Activated naive CD4-positive, alpha-beta T cell treated with anti-CD3 and anti-CD28 coated beads, Interleukin-2, amount 50 U/mL, for 72 hours (primary cell): ENCODE data around the gene ZNRF1. TPM values are rescaled to one million over a fixed set of nuclear protein-coding genes. Genes with fewer than 3 reads are reported as not detected.

Experiments used
- ATAC-seq, 2 donors: fragments of 150-1000 bp; cut with Tn5 transposase; 2 replicates each; pipeline ENCODE4 v1.10.0; 2021; ENCODE audit warnings: mild to moderate bottlenecking in 2 of 2, moderate library complexity in 2 of 2
- DNase-seq, 2 donors: peaks; one replicate each; pipeline ENCODE4 v3.0.0; 2021 to 2022; ENCODE audit warnings: low spot score in 2 of 2
- H3K27ac Mint-ChIP-seq, 2 donors: one replicate each; pipeline ENCODE4 v1.8.0; 2022; ENCODE audit warnings: mild to moderate bottlenecking in 2 of 2, mixed read lengths in 2 of 2
- H3K36me3 Mint-ChIP-seq, 2 donors: one replicate each; pipeline ENCODE4 v1.8.0; 2022; ENCODE audit warnings: mixed read lengths in 2 of 2
- H3K9me3 Mint-ChIP-seq, 2 donors: one replicate each; pipeline ENCODE4 v1.8.0; 2022; ENCODE audit warnings: mixed read lengths in 2 of 2
- total RNA-seq, 2 donors: library from RNA; stranded (reverse); gene quantifications; one replicate each; pipeline ENCODE4 v1.2.3, GENCODE V29; 2022

ZNRF1 gene
- total RNA-seq, 2 donors from 2014 or later, result 20.4 to 45.1 TPM

- Mint-ChIP-seq H3K27ac (peak overlapping the region; percentile 94 to 98), H3K9me3 (peaks cover 4 to 11% of the 10 kb centered on the region in 2 donors), H3K36me3 (peaks cover 5 to 44% of the 10 kb centered on the region in 2 donors)
- ATAC-seq, result peak; percentile 97
- DNase-seq, result peak; percentile 70 to 86
These were observed 76.3 kb downstream of the ZNRF1 start for GRCh38 chr16:75074920-75075687.

GRCh38 chr16:75075688-75076268 is 77.0 kb downstream of the ZNRF1 start:
- Mint-ChIP-seq H3K36me3 (peaks cover 5 to 42% of the 10 kb centered on the region in 2 donors), H3K27ac (peak overlapping the region; percentile 94 to 98), H3K9me3 (peaks cover 4 to 11% of the 10 kb centered on the region in 2 donors)
- DNase-seq (no peak), ATAC-seq (no peak)

- Mint-ChIP-seq H3K9me3 (peaks cover 4 to 11% of the 10 kb centered on the region in 2 donors), H3K27ac (peak overlapping the region in 1 of 2 donors; percentile 76), H3K36me3 (peaks cover 5 to 41% of the 10 kb centered on the region in 2 donors)
- ATAC-seq, result no peak
- DNase-seq, result no peak
These were observed 80.1 kb downstream of the ZNRF1 start for GRCh38 chr16:75078886-75079285.

- Mint-ChIP-seq H3K9me3 (peaks cover 4 to 11% of the 10 kb centered on the region in 2 donors), H3K36me3 (peaks cover 5 to 36% of the 10 kb centered on the region in 2 donors), H3K27ac (peak overlapping the region in 1 of 2 donors; percentile 76)
- ATAC-seq, result no peak
- DNase-seq, result no peak
These were observed 80.6 kb downstream of the ZNRF1 start for GRCh38 chr16:75079346-75079926.

GRCh38 chr16:75080205-75081029 is 81.6 kb downstream of the ZNRF1 start:
- Mint-ChIP-seq H3K9me3 (peaks cover 3 to 12% of the 10 kb centered on the region in 2 donors), H3K27ac (peak overlapping the region in 1 of 2 donors; percentile 73), H3K36me3 (peaks cover 5 to 40% of the 10 kb centered on the region in 2 donors)
- DNase-seq (no peak), ATAC-seq (no peak)

- peaks cover 4 to 42% of the 10 kb centered on the region in 2 donors for H3K36me3 Mint-ChIP-seq
- H3K27ac Mint-ChIP-seq, result peak overlapping the region; percentile 10 to 68
- no peak for DNase-seq
- no peak for ATAC-seq
- peaks cover 0 to 16% of the 10 kb centered on the region in 2 donors for H3K9me3 Mint-ChIP-seq
These were observed 82.5 kb downstream of the ZNRF1 start for GRCh38 chr16:75081179-75081859.

- no peak for ATAC-seq
- Mint-ChIP-seq H3K36me3 (peaks cover 4 to 22% of the 10 kb centered on the region in 2 donors), H3K27ac (no peak overlapping the region), H3K9me3 (peaks cover 0 to 7% of the 10 kb centered on the region in 2 donors)
- DNase-seq, result no peak
These were observed 85.0 kb downstream of the ZNRF1 start for GRCh38 chr16:75083813-75084212.

GRCh38 chr16:75085556-75085955 is 86.7 kb downstream of the ZNRF1 start:
- peaks cover 4 to 18% of the 10 kb centered on the region in 2 donors for H3K36me3 Mint-ChIP-seq
- H3K27ac Mint-ChIP-seq, result peak overlapping the region; percentile 41 to 73
- DNase-seq, result no peak
- no peak for ATAC-seq
- H3K9me3 Mint-ChIP-seq, result peaks cover 0 to 4% of the 10 kb centered on the region in 2 donors

- Mint-ChIP-seq H3K36me3 (peaks cover 4 to 18% of the 10 kb centered on the region in 2 donors), H3K27ac (peak overlapping the region in 1 of 2 donors; percentile 41), H3K9me3 (peaks cover 0 to 4% of the 10 kb centered on the region in 2 donors)
- no peak for ATAC-seq
- DNase-seq, result no peak
These were observed 87.5 kb downstream of the ZNRF1 start for GRCh38 chr16:75086281-75086680.

- ATAC-seq (no peak), DNase-seq (no peak)
- no peak overlapping the region for H3K27ac Mint-ChIP-seq
- H3K36me3 Mint-ChIP-seq, result peaks cover 4 to 18% of the 10 kb centered on the region in 2 donors
- peaks cover 0 to 4% of the 10 kb centered on the region in 2 donors for H3K9me3 Mint-ChIP-seq
These were observed 88.0 kb downstream of the ZNRF1 start for GRCh38 chr16:75086688-75087374.

GRCh38 chr16:75087375-75087979 is 88.7 kb downstream of the ZNRF1 start:
- ATAC-seq, result no peak
- peaks cover 4 to 14% of the 10 kb centered on the region in 2 donors for H3K36me3 Mint-ChIP-seq
- no peak for DNase-seq
- peaks cover 0 to 4% of the 10 kb centered on the region in 2 donors for H3K9me3 Mint-ChIP-seq
- H3K27ac Mint-ChIP-seq, result no peak overlapping the region

GRCh38 chr16:75088216-75088615 is 89.4 kb downstream of the ZNRF1 start:
- no peak overlapping the region for H3K27ac Mint-ChIP-seq
- ATAC-seq (no peak), DNase-seq (no peak)
- H3K36me3 Mint-ChIP-seq, result peaks cover 4 to 11% of the 10 kb centered on the region in 2 donors
- peaks cover 0 to 4% of the 10 kb centered on the region in 2 donors for H3K9me3 Mint-ChIP-seq

GRCh38 chr16:75088934-75089333 is 90.1 kb downstream of the ZNRF1 start:
- Mint-ChIP-seq H3K36me3 (peaks cover 4 to 11% of the 10 kb centered on the region in 2 donors), H3K9me3 (peaks cover 0 to 4% of the 10 kb centered on the region in 2 donors), H3K27ac (no peak overlapping the region)
- DNase-seq (no peak), ATAC-seq (no peak)

- peaks cover 0 to 4% of the 10 kb centered on the region in 2 donors for H3K9me3 Mint-ChIP-seq
- DNase-seq (no peak), ATAC-seq (peak; percentile 62 to 63)
- H3K27ac Mint-ChIP-seq, result peak overlapping the region in 1 of 2 donors; percentile 19
- H3K36me3 Mint-ChIP-seq, result peaks cover 4 to 8% of the 10 kb centered on the region in 2 donors
These were observed 90.8 kb downstream of the ZNRF1 start for GRCh38 chr16:75089486-75090202.
